Uterus (tissue), 2 donors: ENCODE data around the gene SLC7A14.

Source experiments
- POLR2A ChIP-seq, 2 donors: fragments of 450-650 bp; IDR thresholded peaks; one replicate each; pipeline ENCODE4 v1.6.1; 2016; ENCODE audit warnings: antibody characterized with exemption in 2 of 2, mild to moderate bottlenecking in 1 of 2, moderate library complexity in 1 of 2
- TF ChIP-seq, protein P1 (sequence below), 4 experiments: fragments of 200-600 bp in 2 of 4; fragments of 450-650 bp in 2 of 4; sonication (generic) in 2 of 4; IDR thresholded peaks; one replicate each; pipeline ENCODE4 v1.5.1; 2016 to 2019; ENCODE audit warnings: antibody characterized with exemption in 4 of 4, mild to moderate bottlenecking in 2 of 4, moderate library complexity in 1 of 4

DNA sequence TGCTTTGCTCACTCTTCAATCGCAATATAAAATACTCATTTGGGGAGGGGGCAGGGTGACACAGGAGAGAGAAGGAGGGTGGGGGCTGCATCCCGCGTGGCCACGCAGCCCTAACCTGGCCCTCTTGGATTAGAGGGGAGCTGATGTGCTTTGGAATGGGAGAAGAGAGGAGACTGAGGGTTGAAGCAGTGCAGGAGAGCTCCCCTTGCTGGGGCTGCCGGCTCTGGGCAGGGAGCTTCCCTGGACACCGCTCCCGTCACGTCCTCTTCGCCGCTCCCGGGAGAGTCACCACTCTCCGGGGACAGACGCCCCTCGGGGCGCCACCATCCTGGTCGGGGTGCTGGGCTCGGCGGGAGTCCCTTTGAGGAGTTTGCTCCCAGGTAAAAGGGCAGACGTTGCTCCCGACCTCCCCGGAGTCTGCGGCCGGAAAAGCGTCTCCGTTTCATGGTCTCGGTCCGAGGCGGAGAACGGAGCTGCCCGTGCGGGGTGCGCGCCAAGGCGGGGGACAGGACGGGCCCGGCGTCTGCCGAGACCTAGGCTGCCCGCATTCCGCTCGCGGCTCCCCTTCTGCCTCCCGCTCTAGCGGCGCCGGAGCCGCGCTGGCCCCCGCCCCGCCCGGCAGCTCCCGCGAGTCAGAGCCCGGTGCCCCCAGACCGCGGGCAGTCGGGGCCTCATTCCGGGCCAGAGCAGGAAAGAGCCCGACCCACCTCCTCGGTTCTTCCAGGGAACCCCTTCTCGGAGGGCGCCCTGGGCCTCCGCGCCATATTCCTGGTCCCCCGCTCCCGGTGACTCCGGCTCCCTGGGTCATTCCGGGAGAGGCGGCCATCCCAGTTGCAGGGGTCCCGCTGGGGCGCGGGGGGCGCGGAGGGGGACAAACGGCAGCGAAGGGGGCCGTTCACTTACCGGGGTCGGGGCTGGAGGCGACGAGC, 603 bp downstream of the SLC7A14 start:
- no peak for TF ChIP-seq POLR2A (IDR thresholded peaks at IDR 0.05)
- TF ChIP-seq, protein P1, sequence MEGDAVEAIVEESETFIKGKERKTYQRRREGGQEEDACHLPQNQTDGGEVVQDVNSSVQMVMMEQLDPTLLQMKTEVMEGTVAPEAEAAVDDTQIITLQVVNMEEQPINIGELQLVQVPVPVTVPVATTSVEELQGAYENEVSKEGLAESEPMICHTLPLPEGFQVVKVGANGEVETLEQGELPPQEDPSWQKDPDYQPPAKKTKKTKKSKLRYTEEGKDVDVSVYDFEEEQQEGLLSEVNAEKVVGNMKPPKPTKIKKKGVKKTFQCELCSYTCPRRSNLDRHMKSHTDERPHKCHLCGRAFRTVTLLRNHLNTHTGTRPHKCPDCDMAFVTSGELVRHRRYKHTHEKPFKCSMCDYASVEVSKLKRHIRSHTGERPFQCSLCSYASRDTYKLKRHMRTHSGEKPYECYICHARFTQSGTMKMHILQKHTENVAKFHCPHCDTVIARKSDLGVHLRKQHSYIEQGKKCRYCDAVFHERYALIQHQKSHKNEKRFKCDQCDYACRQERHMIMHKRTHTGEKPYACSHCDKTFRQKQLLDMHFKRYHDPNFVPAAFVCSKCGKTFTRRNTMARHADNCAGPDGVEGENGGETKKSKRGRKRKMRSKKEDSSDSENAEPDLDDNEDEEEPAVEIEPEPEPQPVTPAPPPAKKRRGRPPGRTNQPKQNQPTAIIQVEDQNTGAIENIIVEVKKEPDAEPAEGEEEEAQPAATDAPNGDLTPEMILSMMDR (IDR thresholded peaks at IDR 0.05), result no peak
